ENCODE measurements around the gene SYT11.
A peak's percentile ranks its signal among the peaks of the same experiment; 100 is the strongest.

The SYT11 gene, protein sequence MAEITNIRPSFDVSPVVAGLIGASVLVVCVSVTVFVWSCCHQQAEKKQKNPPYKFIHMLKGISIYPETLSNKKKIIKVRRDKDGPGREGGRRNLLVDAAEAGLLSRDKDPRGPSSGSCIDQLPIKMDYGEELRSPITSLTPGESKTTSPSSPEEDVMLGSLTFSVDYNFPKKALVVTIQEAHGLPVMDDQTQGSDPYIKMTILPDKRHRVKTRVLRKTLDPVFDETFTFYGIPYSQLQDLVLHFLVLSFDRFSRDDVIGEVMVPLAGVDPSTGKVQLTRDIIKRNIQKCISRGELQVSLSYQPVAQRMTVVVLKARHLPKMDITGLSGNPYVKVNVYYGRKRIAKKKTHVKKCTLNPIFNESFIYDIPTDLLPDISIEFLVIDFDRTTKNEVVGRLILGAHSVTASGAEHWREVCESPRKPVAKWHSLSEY

DNA sequence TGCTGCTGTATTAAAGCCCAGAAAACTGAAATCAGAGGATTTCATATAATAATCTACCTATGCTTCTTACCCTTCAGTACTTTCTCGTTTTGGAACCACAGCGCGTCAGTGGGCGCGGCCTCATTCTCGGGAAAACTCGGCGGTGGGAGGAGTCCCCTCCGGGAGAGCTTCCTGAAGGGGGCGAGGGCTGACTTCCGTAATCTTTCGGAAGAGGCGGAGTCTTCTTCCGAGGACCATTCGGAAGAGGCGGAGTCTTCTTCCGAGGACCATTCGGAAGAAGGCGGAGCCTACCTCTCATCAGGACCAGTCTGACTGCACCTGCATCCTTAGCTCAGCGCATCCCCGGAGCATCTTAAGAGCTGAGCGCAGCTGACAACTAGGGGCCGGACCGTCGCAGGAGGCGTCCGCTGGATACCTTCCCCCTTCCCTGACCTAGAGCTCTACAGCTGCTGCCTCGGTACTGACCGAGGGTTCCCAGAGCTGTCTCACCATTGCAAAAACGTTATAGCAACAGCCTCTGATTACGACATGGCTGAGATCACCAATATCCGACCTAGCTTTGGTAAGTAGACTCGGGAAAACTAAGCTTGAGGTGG, at the start of gene SYT11:
Gene SYT11 (plus strand): TSS at position 334 of the 596 bp plus-strand sequence. CDS start 195 bp downstream, at position 529.
- peak; percentile 84 for ATAC-seq
- TF ChIP-seq OSR1 (CRISPR knock-in tag; IDR thresholded peaks at IDR 0.05), result no peak
- no peak for TF ChIP-seq ZNF70 (CRISPR knock-in tag; IDR thresholded peaks at IDR 0.05)
- TF ChIP-seq, protein P1, sequence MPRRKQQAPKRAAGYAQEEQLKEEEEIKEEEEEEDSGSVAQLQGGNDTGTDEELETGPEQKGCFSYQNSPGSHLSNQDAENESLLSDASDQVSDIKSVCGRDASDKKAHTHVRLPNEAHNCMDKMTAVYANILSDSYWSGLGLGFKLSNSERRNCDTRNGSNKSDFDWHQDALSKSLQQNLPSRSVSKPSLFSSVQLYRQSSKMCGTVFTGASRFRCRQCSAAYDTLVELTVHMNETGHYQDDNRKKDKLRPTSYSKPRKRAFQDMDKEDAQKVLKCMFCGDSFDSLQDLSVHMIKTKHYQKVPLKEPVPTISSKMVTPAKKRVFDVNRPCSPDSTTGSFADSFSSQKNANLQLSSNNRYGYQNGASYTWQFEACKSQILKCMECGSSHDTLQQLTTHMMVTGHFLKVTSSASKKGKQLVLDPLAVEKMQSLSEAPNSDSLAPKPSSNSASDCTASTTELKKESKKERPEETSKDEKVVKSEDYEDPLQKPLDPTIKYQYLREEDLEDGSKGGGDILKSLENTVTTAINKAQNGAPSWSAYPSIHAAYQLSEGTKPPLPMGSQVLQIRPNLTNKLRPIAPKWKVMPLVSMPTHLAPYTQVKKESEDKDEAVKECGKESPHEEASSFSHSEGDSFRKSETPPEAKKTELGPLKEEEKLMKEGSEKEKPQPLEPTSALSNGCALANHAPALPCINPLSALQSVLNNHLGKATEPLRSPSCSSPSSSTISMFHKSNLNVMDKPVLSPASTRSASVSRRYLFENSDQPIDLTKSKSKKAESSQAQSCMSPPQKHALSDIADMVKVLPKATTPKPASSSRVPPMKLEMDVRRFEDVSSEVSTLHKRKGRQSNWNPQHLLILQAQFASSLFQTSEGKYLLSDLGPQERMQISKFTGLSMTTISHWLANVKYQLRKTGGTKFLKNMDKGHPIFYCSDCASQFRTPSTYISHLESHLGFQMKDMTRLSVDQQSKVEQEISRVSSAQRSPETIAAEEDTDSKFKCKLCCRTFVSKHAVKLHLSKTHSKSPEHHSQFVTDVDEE (CRISPR knock-in tag; IDR thresholded peaks at IDR 0.05), result no peak
- TF ChIP-seq ARNTL (CRISPR knock-in tag; IDR thresholded peaks at IDR 0.05; ENCODE audit: borderline replicate concordance, low read depth), result no peak
- no peak for TF ChIP-seq PPARA (CRISPR knock-in tag; IDR thresholded peaks at IDR 0.05; ENCODE audit: borderline replicate concordance)
- TF ChIP-seq, protein P2, sequence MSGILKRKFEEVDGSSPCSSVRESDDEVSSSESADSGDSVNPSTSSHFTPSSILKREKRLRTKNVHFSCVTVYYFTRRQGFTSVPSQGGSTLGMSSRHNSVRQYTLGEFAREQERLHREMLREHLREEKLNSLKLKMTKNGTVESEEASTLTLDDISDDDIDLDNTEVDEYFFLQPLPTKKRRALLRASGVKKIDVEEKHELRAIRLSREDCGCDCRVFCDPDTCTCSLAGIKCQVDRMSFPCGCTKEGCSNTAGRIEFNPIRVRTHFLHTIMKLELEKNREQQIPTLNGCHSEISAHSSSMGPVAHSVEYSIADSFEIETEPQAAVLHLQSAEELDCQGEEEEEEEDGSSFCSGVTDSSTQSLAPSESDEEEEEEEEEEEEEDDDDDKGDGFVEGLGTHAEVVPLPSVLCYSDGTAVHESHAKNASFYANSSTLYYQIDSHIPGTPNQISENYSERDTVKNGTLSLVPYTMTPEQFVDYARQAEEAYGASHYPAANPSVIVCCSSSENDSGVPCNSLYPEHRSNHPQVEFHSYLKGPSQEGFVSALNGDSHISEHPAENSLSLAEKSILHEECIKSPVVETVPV (CRISPR knock-in tag; IDR thresholded peaks at IDR 0.05), result no peak
- no peak for TF ChIP-seq TOX (CRISPR knock-in tag; IDR thresholded peaks at IDR 0.05; ENCODE audit: borderline replicate concordance)

DNA sequence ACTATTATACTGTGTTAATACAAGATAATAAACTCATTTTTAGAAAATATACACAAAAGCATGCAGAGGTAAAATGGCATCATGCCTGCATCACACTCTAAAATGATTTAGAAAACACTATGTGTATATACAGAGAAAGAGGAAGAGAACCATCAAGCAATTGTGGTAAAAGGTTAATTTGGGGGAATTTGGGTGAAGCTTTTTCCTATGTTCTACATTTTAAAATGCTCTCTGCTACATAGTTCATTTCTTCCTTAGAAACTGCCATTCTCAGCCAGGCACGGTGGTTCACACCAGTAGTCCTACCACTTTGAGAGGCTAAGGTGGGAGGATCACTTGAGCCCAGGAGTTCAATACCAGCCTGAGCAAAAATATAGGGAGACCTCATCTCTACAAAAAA, 46.5 kb upstream of the SYT11 start:
- ATAC-seq, result no peak
- TF ChIP-seq TOX (CRISPR knock-in tag; IDR thresholded peaks at IDR 0.05; ENCODE audit: borderline replicate concordance) (no peak), RARB (CRISPR knock-in tag; IDR thresholded peaks at IDR 0.05) (no peak), ZNF70 (CRISPR knock-in tag; IDR thresholded peaks at IDR 0.05) (no peak), ZC3H10 (CRISPR knock-in tag; IDR thresholded peaks at IDR 0.05) (no peak), ZFP3 (CRISPR knock-in tag; IDR thresholded peaks at IDR 0.05) (no peak), GLIS3 (CRISPR knock-in tag; IDR thresholded peaks at IDR 0.05) (no peak), ISL1 (CRISPR knock-in tag; IDR thresholded peaks at IDR 0.05) (no peak), BACH2 (CRISPR knock-in tag; IDR thresholded peaks at IDR 0.05; ENCODE audit: borderline replicate concordance) (no peak), SNAI2 (CRISPR knock-in tag; IDR thresholded peaks at IDR 0.05) (no peak), ESRRG (CRISPR knock-in tag; IDR thresholded peaks at IDR 0.05) (no peak), CSDC2 (CRISPR knock-in tag; IDR thresholded peaks at IDR 0.05) (no peak), TCF4 (CRISPR knock-in tag; IDR thresholded peaks at IDR 0.05; ENCODE audit: borderline replicate concordance) (no peak)
- TF ChIP-seq, protein P3, sequence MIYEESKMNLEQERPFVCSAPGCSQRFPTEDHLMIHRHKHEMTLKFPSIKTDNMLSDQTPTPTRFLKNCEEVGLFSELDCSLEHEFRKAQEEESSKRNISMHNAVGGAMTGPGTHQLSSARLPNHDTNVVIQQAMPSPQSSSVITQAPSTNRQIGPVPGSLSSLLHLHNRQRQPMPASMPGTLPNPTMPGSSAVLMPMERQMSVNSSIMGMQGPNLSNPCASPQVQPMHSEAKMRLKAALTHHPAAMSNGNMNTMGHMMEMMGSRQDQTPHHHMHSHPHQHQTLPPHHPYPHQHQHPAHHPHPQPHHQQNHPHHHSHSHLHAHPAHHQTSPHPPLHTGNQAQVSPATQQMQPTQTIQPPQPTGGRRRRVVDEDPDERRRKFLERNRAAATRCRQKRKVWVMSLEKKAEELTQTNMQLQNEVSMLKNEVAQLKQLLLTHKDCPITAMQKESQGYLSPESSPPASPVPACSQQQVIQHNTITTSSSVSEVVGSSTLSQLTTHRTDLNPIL (CRISPR knock-in tag; IDR thresholded peaks at IDR 0.05; ENCODE audit: low read depth), result no peak
- TF ChIP-seq, protein P4, sequence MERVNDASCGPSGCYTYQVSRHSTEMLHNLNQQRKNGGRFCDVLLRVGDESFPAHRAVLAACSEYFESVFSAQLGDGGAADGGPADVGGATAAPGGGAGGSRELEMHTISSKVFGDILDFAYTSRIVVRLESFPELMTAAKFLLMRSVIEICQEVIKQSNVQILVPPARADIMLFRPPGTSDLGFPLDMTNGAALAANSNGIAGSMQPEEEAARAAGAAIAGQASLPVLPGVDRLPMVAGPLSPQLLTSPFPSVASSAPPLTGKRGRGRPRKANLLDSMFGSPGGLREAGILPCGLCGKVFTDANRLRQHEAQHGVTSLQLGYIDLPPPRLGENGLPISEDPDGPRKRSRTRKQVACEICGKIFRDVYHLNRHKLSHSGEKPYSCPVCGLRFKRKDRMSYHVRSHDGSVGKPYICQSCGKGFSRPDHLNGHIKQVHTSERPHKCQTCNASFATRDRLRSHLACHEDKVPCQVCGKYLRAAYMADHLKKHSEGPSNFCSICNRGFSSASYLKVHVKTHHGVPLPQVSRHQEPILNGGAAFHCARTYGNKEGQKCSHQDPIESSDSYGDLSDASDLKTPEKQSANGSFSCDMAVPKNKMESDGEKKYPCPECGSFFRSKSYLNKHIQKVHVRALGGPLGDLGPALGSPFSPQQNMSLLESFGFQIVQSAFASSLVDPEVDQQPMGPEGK (CRISPR knock-in tag; IDR thresholded peaks at IDR 0.05; ENCODE audit: borderline replicate concordance), result no peak

DNA sequence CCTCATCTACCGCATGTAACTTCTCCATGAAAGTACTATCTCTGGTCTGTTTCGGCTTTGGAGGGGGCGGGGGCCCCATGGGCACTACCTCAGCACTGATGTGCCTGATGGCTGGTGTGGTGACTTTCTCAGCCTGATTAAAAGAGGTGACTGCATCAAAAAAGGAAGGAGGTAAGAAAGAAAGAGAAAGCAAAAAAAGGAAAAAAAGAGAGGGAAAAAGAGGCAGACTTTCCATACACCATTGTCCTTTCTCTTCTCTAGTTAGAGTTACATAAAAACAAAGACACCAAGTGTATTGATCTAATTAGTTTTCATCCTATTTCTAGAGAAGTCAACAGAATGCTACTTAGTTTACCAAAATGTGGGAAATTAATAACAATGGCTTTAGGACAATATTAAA, 45.7 kb upstream of the SYT11 start:
- ATAC-seq, result no peak
- TF ChIP-seq OSR1 (CRISPR knock-in tag; IDR thresholded peaks at IDR 0.05) (no peak), BACH2 (CRISPR knock-in tag; IDR thresholded peaks at IDR 0.05; ENCODE audit: borderline replicate concordance) (no peak), ESRRG (CRISPR knock-in tag; IDR thresholded peaks at IDR 0.05) (no peak), ZNF8 (CRISPR knock-in tag; IDR thresholded peaks at IDR 0.05) (no peak), TOX (CRISPR knock-in tag; IDR thresholded peaks at IDR 0.05; ENCODE audit: borderline replicate concordance) (no peak), SNAI2 (CRISPR knock-in tag; IDR thresholded peaks at IDR 0.05) (no peak), ZC3H10 (CRISPR knock-in tag; IDR thresholded peaks at IDR 0.05) (no peak), ZNF70 (CRISPR knock-in tag; IDR thresholded peaks at IDR 0.05) (no peak), GLIS3 (CRISPR knock-in tag; IDR thresholded peaks at IDR 0.05) (no peak), RARB (CRISPR knock-in tag; IDR thresholded peaks at IDR 0.05) (no peak)
- TF ChIP-seq, protein P2 (CRISPR knock-in tag; IDR thresholded peaks at IDR 0.05), result no peak
- TF ChIP-seq, protein P4 (CRISPR knock-in tag; IDR thresholded peaks at IDR 0.05; ENCODE audit: borderline replicate concordance), result no peak
- TF ChIP-seq, protein P3 (CRISPR knock-in tag; IDR thresholded peaks at IDR 0.05; ENCODE audit: low read depth), result no peak
